ENCODE measurements around the gene CDSN.

DNA sequence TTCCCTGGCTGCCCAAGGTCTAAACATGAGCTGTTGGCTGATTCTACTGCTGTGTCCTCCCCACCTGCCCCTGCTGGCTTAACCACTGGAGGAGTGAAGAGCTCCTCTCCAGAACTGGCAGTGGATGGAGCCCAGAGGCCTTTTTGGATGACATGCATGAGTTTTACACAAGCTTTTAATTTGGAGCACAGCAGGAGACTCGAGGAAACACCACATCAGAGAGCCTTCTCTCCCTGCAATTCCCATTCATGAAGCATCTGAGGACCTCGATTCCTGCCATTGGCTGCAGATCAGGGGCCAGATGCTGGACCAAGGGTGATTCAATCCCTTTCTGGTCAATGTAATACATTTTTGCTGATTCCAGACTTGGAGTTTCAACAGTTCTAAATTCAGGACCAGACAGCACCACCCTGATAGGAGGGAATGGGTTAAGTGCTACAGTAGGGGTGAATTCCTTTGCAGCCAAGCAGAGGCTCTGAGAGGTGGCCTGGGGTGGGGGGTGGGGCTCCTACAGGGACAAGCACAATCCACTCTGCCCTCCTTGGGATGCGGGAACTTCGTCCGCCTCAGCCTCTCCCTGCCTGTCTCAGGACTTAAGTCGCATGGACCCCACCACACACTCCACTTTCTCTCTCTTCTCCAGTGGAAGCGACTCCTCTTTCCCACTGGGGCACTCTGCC is 6.2 kb downstream of the CDSN start:
- TF ChIP-seq, protein P1, sequence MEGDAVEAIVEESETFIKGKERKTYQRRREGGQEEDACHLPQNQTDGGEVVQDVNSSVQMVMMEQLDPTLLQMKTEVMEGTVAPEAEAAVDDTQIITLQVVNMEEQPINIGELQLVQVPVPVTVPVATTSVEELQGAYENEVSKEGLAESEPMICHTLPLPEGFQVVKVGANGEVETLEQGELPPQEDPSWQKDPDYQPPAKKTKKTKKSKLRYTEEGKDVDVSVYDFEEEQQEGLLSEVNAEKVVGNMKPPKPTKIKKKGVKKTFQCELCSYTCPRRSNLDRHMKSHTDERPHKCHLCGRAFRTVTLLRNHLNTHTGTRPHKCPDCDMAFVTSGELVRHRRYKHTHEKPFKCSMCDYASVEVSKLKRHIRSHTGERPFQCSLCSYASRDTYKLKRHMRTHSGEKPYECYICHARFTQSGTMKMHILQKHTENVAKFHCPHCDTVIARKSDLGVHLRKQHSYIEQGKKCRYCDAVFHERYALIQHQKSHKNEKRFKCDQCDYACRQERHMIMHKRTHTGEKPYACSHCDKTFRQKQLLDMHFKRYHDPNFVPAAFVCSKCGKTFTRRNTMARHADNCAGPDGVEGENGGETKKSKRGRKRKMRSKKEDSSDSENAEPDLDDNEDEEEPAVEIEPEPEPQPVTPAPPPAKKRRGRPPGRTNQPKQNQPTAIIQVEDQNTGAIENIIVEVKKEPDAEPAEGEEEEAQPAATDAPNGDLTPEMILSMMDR (IDR thresholded peaks at IDR 0.05) = no peak
- TF ChIP-seq POLR2A (IDR thresholded peaks at IDR 0.05) = no peak

Measured in esophagus squamous epithelium (tissue), 4 donors.